NCI-H526 treated with DMSO at 0.1 percent for 48 hours (cell line): ENCODE results near the gene SREBF1.

Experiments used
- DNase-seq: peaks from one replicate; lab custom pipeline; 2025; lab: John Stamatoyannopoulos, UW

Gene SREBF1

GRCh38 chr17:17857496-17857895 lies 20.7 kb upstream of the SREBF1 start:
- no peak for DNase-seq

- no peak for DNase-seq
Measured at GRCh38 chr17:17856386-17856785, 19.6 kb upstream of the SREBF1 start.

DNA sequence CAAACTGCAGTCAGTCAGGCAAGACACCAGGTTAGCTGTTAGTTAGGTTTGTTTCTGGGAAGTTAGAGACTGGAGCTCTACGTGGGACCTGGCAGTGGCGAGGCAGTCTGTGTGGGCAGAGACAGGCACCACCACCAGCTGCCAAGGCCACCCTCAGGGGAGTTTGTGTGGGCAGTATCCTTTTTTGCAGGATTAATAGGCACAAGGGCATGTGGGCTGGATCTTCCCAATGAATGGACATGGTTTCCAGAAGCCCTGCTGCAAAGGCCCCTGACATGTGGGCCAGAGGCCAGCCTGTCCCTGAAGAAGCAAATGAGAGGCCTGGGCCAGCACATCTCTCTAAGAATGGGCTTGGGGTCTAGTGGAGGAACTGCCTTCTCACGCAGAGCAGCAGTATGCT lies 19.2 kb upstream of the SREBF1 start:
- DNase-seq, result no peak

- no peak for DNase-seq
Measured at GRCh38 chr17:17853811-17854447, 17.1 kb upstream of the SREBF1 start.

GRCh38 chr17:17852930-17853329 lies 16.1 kb upstream of the SREBF1 start:
- no peak for DNase-seq

GRCh38 chr17:17851103-17852002 lies 14.6 kb upstream of the SREBF1 start:
- no peak for DNase-seq

- no peak for DNase-seq
Measured at GRCh38 chr17:17849845-17850373, 13.1 kb upstream of the SREBF1 start.

DNA sequence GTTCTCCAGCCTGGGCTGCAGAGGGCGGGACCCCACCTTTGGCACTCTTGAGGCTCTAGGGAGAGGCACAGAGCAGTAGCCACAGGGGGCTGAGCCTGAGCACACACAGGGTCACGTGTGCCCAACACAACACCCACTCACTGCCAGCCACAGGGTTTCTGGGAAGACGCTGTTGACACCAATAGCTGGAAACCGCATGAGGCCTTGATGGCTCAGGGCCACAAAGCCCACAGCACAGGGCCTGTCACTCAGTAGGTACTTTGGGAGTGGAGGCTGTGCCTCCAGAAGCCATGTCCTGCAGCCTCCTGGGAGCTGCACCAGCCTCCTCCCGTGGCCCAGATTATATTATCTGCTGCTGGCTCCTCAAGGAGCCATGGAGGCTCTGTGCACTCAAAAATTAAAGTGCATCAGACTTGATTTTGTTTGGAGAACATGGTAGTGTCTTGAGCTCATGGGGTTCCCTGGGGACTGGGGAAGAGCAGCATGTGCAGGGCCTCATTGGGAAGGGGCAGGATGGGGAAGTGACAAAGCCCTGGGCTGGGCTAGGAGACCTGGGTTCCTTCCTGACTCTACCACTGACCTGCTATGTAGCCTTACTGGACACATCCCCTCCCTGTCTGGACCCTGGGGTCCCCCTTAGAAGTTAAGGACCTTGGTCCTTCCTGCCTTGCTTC lies 12.5 kb upstream of the SREBF1 start:
- no peak for DNase-seq

DNA sequence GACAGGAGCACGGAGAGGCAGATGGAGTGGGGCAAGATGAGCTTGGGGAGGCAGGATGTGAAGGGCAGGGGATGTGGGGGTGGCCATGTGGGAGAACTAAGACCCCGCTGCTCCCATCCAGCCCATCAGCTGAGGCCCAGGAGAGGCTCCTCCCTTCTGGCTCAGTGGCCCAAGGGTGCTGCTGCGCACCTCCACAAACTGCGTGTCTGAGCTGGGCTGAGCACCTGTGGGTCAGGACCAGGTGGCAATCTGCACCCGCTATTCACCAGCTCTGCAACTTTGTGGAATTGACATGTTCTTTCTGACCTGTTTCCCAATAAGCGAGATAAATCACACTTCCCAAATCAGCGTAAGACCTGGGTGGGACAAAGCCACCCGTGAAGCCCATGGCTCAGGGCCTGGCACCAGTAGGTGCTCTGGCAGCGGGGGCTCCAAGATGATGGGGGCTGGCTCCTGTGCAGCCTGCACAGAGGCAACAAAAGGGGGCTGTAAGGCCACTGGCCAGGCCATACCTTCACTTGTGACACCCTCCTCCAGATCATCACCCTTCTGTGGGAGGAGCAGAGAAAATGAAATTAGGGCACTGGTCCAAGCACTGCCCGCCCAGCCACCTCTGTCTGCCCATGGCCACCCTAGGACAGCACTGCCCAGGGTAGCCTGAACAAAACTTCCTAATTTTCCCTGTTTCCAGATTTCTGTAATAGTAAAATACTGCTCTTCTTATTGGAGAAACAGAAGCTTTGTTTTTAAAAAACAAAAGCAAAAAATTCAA lies 11.7 kb upstream of the SREBF1 start:
- no peak for DNase-seq

GRCh38 chr17:17847726-17848125 lies 10.9 kb upstream of the SREBF1 start:
- no peak for DNase-seq

- DNase-seq, result no peak
Measured at GRCh38 chr17:17847118-17847689, 10.4 kb upstream of the SREBF1 start.

DNA sequence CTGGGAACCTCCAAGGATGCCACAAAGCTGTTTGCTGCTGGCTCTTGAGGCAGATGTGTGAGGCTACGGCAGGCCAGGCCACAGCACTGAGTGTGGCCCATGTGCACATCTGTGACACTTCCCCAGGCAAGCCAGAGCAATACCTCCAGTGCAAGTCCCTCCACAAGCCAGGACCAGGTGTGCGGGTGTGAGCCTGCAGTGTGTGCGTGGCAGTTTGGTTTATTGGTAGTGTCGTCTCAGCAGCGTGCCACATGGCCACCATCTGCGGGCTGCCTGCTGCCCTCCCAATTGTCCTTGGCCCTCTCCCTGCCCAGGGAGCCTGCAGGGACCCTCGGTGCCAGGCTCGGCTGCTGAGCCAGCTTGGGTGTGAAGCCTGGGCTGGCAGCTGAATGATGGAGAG lies 9.9 kb upstream of the SREBF1 start:
- no peak for DNase-seq

DNA sequence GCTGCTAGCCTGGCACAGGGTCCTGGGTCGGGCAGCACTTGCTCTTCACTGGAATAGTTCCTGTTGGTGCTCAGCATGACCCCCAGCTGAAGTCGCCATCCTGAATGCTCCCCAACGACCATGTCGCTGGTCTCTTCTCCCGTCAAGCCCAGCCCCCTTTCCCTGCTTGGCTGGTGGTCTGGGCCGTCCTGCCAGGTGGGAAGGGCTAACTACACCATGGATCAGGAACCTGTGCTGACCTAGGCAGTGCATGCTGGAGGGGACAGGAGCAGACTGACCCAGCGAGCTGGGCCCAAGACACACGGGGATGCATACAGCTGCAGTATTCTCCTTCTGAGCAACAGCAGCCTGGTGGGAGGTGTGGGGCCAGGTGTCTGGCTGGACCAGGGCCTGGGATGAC lies 9.2 kb upstream of the SREBF1 start:
- no peak for DNase-seq

GRCh38 chr17:17845046-17845775 lies 8.4 kb upstream of the SREBF1 start:
- no peak for DNase-seq

- DNase-seq, result no peak
Measured at GRCh38 chr17:17844500-17844899, 7.7 kb upstream of the SREBF1 start.

GRCh38 chr17:17844079-17844478 lies 7.3 kb upstream of the SREBF1 start:
- no peak for DNase-seq

GRCh38 chr17:17843096-17843495 lies 6.3 kb upstream of the SREBF1 start:
- DNase-seq, result no peak

GRCh38 chr17:17842111-17842876 lies 5.5 kb upstream of the SREBF1 start:
- DNase-seq, result no peak

GRCh38 chr17:17841601-17842025 lies 4.8 kb upstream of the SREBF1 start:
- no peak for DNase-seq
